ENCODE measurements around the gene P2RY2.
"Not testable (repeated sequence)": the region's sequence is repeated elsewhere in the genome, so short reads cannot be mapped to it uniquely, and the experiment has no call there.

The P2RY2 gene

GRCh38 chr11:73189723-73190556 lies 28.1 kb upstream of the P2RY2 start:
- no peak overlapping the region for H3K9ac ChIP-seq (ENCODE audit: low read depth, low read length)
- H3K4me3 ChIP-seq (ENCODE audit: low read length): no peak overlapping the region
- H3K9me3 ChIP-seq (replicated peaks; ENCODE audit: low read length): no peaks in the 10 kb centered on the region
- peaks cover 21% of the 10 kb centered on the region for H3K4me1 ChIP-seq (ENCODE audit: control insufficient read depth, insufficient read depth, low read length)
- no peak overlapping the region for H3K4me2 ChIP-seq (ENCODE audit: low read length)
- H3K27me3 ChIP-seq (ENCODE audit: control insufficient read depth, insufficient read depth, low read length): no peaks in the 10 kb centered on the region
- H3K36me3 ChIP-seq (ENCODE audit: insufficient read depth, low read length): no peaks in the 10 kb centered on the region

GRCh38 chr11:73190557-73190885 lies 27.6 kb upstream of the P2RY2 start:
- no peaks in the 10 kb centered on the region for H3K27me3 ChIP-seq (ENCODE audit: control insufficient read depth, insufficient read depth, low read length)
- no peaks in the 10 kb centered on the region for H3K9me3 ChIP-seq (replicated peaks; ENCODE audit: low read length)
- H3K9ac ChIP-seq (ENCODE audit: low read depth, low read length): no peak overlapping the region
- H3K4me1 ChIP-seq (ENCODE audit: control insufficient read depth, insufficient read depth, low read length): peaks cover 15% of the 10 kb centered on the region
- H3K4me2 ChIP-seq (ENCODE audit: low read length): no peak overlapping the region
- H3K36me3 ChIP-seq (ENCODE audit: insufficient read depth, low read length): no peaks in the 10 kb centered on the region
- no peak overlapping the region for H3K4me3 ChIP-seq (ENCODE audit: low read length)

DNA sequence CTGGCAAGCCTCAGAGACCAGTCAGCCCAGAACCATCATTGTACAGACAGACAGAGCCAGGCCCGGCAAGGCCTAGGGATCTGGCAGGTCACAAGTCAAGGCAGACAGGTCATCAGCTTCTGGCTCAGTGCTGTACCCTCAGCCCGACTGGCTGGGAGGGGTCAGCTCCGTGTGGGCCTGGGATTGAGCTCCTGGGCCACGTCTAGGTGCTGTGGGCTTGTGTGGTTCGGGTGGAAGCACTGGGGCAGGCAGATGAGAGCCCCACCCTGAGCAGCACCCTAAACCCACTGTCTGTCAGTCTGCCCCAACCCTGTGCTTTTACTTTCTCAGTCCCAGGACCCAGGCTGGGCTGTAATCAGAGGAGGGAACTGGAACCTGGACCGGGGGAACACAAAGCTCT lies 26.9 kb upstream of the P2RY2 start:
- Histone ChIP-seq H3K4me3 (ENCODE audit: low read length) (no peak overlapping the region), H3K4me2 (ENCODE audit: low read length) (no peak overlapping the region), H3K27me3 (ENCODE audit: control insufficient read depth, insufficient read depth, low read length) (peaks cover 5% of the 10 kb centered on the region), H3K4me1 (ENCODE audit: control insufficient read depth, insufficient read depth, low read length) (peaks cover 9% of the 10 kb centered on the region), H3K36me3 (ENCODE audit: insufficient read depth, low read length) (no peaks in the 10 kb centered on the region), H3K9ac (ENCODE audit: low read depth, low read length) (no peak overlapping the region), H3K9me3 (replicated peaks; ENCODE audit: low read length) (no peaks in the 10 kb centered on the region)

GRCh38 chr11:73192272-73192671 lies 25.8 kb upstream of the P2RY2 start:
- H3K9me3 ChIP-seq (replicated peaks; ENCODE audit: low read length): no peaks in the 10 kb centered on the region
- H3K4me2 ChIP-seq (ENCODE audit: low read length): no peak overlapping the region
- H3K4me3 ChIP-seq (ENCODE audit: low read length): no peak overlapping the region
- peaks cover 5% of the 10 kb centered on the region for H3K27me3 ChIP-seq (ENCODE audit: control insufficient read depth, insufficient read depth, low read length)
- no peaks in the 10 kb centered on the region for H3K4me1 ChIP-seq (ENCODE audit: control insufficient read depth, insufficient read depth, low read length)
- H3K36me3 ChIP-seq (ENCODE audit: insufficient read depth, low read length): no peaks in the 10 kb centered on the region
- no peak overlapping the region for H3K9ac ChIP-seq (ENCODE audit: low read depth, low read length)

DNA sequence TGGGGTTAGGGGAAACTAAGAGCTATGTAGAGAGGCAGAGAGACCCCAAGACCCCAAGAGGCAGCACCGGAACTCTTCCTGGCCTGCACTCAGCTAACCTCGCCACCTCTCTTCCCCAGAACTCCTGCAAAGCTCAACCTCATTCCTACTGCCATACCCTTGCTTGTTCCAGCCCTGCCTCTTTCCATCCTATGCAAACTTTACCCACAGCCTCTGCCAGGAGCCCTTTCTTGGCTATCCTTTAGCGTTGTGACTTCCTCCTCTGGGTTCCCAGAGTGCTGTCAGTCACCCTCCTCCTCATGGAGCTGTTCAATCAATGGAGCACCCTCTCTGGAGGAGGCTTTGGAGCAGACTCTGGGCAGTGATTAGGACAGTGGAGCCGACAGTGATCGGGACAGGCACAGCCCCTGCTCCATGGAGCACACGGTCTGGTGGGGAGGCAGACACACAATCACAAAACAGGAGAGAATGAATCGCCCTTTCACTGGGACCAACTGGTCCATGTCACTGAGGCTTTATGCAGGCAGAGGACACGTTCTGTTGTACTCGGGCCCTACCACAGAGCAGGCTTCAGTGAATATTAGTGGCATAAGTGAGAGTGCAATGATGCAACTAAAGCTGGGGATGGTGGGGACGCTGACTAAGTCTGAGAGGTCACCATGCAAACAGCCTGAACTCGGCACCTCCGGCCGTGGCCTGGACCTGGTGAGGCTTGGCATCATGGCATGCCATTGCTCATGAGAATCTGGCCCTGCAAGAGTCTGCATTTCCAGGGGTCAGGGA lies 24.6 kb upstream of the P2RY2 start:
- H3K4me3 ChIP-seq (ENCODE audit: low read length): no peak overlapping the region
- H3K4me2 ChIP-seq (ENCODE audit: low read length): no peak overlapping the region
- H3K9me3 ChIP-seq (replicated peaks; ENCODE audit: low read length): no peaks in the 10 kb centered on the region
- H3K4me1 ChIP-seq (ENCODE audit: control insufficient read depth, insufficient read depth, low read length): peaks cover under 1% of the 10 kb centered on the region
- no peaks in the 10 kb centered on the region for H3K36me3 ChIP-seq (ENCODE audit: insufficient read depth, low read length)
- H3K9ac ChIP-seq (ENCODE audit: low read depth, low read length): no peak overlapping the region
- peaks cover 5% of the 10 kb centered on the region for H3K27me3 ChIP-seq (ENCODE audit: control insufficient read depth, insufficient read depth, low read length)

DNA sequence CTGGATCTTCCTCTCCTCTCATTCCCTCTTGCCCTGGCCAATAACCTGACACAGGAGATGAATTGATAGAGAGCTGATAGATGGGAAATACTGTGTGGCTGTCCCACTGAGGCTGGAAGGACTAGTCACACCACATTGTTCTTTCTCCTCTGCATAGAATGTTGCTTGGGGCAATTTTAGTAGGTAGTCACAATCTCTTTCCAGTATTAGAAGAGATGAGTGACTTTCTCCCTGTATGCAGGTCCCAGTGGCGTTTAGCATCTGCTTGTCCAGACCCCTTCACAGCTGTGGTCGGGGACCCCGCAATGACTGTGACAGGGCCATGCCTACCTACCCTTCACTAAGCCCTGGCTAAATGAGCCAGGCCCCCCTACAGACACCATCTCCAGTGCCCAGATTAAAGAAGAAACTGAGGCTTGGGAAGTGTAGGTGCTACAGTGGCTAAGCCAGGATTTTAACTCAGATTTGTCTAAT lies 24.0 kb upstream of the P2RY2 start:
- Histone ChIP-seq H3K4me1 (ENCODE audit: control insufficient read depth, insufficient read depth, low read length) (peaks cover 4% of the 10 kb centered on the region), H3K4me3 (ENCODE audit: low read length) (no peak overlapping the region), H3K9me3 (replicated peaks; ENCODE audit: low read length) (no peaks in the 10 kb centered on the region), H3K27me3 (ENCODE audit: control insufficient read depth, insufficient read depth, low read length) (peaks cover 5% of the 10 kb centered on the region), H3K4me2 (ENCODE audit: low read length) (no peak overlapping the region), H3K36me3 (ENCODE audit: insufficient read depth, low read length) (no peaks in the 10 kb centered on the region), H3K9ac (ENCODE audit: low read depth, low read length) (no peak overlapping the region)

GRCh38 chr11:73194593-73194992 lies 23.5 kb upstream of the P2RY2 start:
- Histone ChIP-seq H3K4me2 (ENCODE audit: low read length) (no peak overlapping the region), H3K36me3 (ENCODE audit: insufficient read depth, low read length) (no peaks in the 10 kb centered on the region), H3K27me3 (ENCODE audit: control insufficient read depth, insufficient read depth, low read length) (peaks cover 5% of the 10 kb centered on the region), H3K9me3 (replicated peaks; ENCODE audit: low read length) (no peaks in the 10 kb centered on the region), H3K4me3 (ENCODE audit: low read length) (no peak overlapping the region), H3K4me1 (ENCODE audit: control insufficient read depth, insufficient read depth, low read length) (peaks cover 4% of the 10 kb centered on the region), H3K9ac (ENCODE audit: low read depth, low read length) (no peak overlapping the region)

GRCh38 chr11:73195191-73196007 lies 22.7 kb upstream of the P2RY2 start:
- Histone ChIP-seq H3K9me3 (replicated peaks; ENCODE audit: low read length) (no peaks in the 10 kb centered on the region), H3K36me3 (ENCODE audit: insufficient read depth, low read length) (no peaks in the 10 kb centered on the region), H3K9ac (ENCODE audit: low read depth, low read length) (no peak overlapping the region), H3K4me2 (ENCODE audit: low read length) (no peak overlapping the region), H3K4me1 (ENCODE audit: control insufficient read depth, insufficient read depth, low read length) (peaks cover 4% of the 10 kb centered on the region), H3K27me3 (ENCODE audit: control insufficient read depth, insufficient read depth, low read length) (peaks cover 5% of the 10 kb centered on the region), H3K4me3 (ENCODE audit: low read length) (no peak overlapping the region)

DNA sequence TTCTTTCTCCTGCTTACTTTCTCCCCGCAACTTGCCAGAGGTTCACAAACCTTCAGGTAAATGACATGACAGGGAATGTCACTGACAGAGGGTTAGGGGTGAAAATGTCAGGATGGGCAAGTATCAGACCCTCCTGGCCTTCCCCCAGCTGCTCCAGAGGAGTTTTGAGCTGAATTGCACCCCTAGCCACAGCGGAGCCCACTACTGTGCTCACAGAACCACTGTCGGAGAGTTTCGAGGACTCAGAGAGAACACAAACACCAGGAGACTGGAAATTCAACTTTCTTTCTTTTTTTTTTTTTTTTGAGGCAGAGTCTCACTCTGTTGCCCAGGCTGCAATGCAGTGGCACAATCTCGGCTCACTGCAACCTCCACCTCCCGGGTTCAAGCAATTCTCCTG lies 21.5 kb upstream of the P2RY2 start:
- H3K4me1 ChIP-seq (ENCODE audit: control insufficient read depth, insufficient read depth, low read length): peaks cover 4% of the 10 kb centered on the region
- no peaks in the 10 kb centered on the region for H3K36me3 ChIP-seq (ENCODE audit: insufficient read depth, low read length)
- H3K27me3 ChIP-seq (ENCODE audit: control insufficient read depth, insufficient read depth, low read length): peaks cover 5% of the 10 kb centered on the region

GRCh38 chr11:73197348-73197747 lies 20.7 kb upstream of the P2RY2 start:
- Histone ChIP-seq H3K4me1 (ENCODE audit: control insufficient read depth, insufficient read depth, low read length) (peaks cover 4% of the 10 kb centered on the region), H3K4me2 (ENCODE audit: low read length) (no peak overlapping the region), H3K4me3 (ENCODE audit: low read length) (no peak overlapping the region), H3K27me3 (ENCODE audit: control insufficient read depth, insufficient read depth, low read length) (peaks cover 8% of the 10 kb centered on the region), H3K9me3 (replicated peaks; ENCODE audit: low read length) (no peaks in the 10 kb centered on the region), H3K36me3 (ENCODE audit: insufficient read depth, low read length) (no peaks in the 10 kb centered on the region), H3K9ac (ENCODE audit: low read depth, low read length) (no peak overlapping the region)

More for the DNA sequence above, 21.5 kb upstream of the P2RY2 start:
- Histone ChIP-seq H3K4me3 (ENCODE audit: low read length) (no peak overlapping the region), H3K9ac (ENCODE audit: low read depth, low read length) (no peak overlapping the region), H3K9me3 (replicated peaks; ENCODE audit: low read length) (no peaks in the 10 kb centered on the region), H3K4me2 (ENCODE audit: low read length) (no peak overlapping the region)

GRCh38 chr11:73197787-73198186 lies 20.3 kb upstream of the P2RY2 start:
- H3K4me1 ChIP-seq (ENCODE audit: control insufficient read depth, insufficient read depth, low read length); H3K4me2 ChIP-seq (ENCODE audit: low read length); H3K27me3 ChIP-seq (ENCODE audit: control insufficient read depth, insufficient read depth, low read length); H3K9me3 ChIP-seq (replicated peaks; ENCODE audit: low read length); H3K4me3 ChIP-seq (ENCODE audit: low read length); H3K9ac ChIP-seq (ENCODE audit: low read depth, low read length); H3K36me3 ChIP-seq (ENCODE audit: insufficient read depth, low read length): not testable (repeated sequence)

All from skeletal muscle satellite cell (primary cell).